GM21717 (cell line): ENCODE results near the gene TGFBI.
A peak's percentile ranks its signal among the peaks of the same experiment; 100 is the strongest.

Source experiments
- ATAC-seq: cut with Tn5 transposase; IDR thresholded peaks from one replicate; pipeline ENCODE4 v1.9.1; 2021; ENCODE audit warnings: mild to moderate bottlenecking, moderate library complexity; ENCODE audit not compliant: unreplicated experiment

Gene TGFBI

DNA sequence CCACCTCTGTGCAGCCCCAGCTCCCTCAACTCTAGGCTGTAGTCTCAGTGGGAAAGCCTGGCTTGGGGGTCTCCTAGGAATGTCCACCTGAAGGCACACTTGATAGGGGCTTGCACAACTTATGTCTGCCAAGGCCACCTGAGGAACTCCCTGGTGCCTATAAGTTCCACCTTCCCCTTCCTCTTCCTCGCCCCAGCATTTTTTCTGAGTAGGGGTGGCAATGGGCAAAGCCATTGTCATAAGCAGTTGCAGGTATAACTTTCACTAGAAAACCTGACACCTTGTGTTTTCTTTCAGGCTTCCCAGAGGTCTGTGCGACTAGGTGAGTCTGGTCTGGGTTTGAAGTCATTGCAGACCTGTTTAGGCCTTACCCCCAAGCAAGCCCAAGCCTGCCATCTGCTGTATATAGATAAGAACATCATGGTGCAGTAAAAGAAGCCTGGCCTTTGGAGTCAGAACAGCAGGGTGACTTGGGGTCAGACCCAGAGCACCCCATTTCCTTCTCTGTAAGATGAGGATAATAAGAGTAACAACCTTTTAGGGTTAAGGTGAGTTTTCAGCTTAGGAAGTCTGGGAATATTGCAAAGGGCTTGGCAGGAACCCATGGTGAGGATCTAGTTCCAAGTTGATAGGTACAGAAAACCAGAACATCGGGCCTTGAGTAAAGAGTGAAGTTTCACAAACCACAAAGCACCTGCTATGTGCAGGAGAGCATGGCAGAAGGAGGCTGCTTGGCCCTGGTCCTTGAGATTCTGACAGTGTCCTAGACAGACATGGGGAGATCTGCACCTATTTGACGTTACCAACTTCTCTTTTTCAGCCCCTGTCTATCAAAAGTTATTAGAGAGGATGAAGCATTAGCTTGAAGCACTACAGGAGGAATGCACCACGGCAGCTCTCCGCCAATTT lies 33.8 kb downstream of the TGFBI start:
- no peak for ATAC-seq

DNA sequence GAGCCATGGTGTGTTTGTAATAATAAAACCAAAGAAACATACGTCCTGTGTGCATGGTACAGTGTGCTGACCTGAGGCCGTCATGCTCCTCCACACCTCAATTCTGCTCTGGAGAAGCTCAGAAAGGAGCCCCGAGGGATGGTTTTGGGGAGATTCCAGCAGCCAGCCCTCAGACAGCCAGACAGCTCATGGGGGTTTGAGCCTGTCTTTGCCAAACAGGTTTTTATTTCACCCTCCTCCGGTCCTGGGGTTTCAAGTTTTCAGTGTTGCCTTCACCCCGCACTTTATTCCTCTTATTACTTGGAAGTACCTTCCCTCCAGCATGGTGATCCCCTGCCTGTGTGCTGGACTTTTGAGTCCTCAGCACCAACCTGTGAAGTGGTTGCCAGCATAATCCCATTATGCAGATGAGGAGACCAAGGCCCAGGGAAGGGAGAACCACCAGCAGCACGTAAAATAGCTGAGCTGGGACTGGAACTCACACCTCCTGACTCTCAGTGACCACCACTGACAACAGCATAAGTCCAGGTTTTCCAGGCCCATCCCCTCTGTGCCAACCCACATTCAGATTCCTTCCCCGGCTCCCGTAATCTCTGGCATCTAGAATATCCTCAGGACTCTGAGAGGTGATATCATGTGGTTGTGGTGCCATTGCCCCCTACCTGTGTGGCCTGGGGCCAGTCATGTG lies 35.1 kb downstream of the TGFBI start:
- ATAC-seq = no peak

DNA sequence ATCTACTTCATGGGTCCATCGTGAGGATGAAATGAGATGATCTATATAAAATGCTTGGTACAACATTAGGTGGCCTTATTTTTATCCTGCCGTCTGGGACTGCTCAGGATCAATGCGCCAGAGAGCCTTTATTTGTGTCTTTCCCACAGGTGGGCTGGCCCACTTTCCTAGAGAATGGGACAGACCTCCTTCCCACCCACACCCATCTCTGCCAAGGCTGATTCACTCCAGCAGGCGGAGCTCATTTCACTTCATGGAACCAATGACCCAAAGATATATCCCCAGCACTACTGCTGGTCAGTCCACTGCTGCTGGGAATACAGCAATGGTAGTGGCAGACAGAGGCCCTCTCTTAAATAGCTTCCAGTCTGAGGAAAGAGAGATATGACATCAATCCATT lies 35.7 kb downstream of the TGFBI start:
- ATAC-seq = no peak

DNA sequence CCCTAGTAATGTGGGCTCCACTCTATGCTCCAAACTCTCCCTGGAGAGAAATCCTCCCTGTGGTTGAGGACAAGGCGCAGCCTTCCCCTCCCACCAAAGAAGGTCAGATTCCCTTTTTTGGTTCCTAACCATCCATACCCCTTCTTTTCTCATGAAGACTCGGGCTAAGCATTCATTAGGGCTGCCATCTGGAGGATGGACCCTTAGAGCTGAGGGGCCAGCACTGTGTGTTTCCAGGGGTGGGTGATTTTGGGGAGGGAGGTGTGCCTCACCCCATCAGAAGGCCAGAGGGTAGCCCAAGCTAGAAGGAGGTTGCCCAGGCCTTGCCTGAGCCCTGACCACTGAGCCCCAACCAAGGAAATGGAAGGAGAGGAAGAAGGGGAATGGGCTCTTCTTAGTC lies 36.8 kb downstream of the TGFBI start:
- no peak for ATAC-seq

DNA sequence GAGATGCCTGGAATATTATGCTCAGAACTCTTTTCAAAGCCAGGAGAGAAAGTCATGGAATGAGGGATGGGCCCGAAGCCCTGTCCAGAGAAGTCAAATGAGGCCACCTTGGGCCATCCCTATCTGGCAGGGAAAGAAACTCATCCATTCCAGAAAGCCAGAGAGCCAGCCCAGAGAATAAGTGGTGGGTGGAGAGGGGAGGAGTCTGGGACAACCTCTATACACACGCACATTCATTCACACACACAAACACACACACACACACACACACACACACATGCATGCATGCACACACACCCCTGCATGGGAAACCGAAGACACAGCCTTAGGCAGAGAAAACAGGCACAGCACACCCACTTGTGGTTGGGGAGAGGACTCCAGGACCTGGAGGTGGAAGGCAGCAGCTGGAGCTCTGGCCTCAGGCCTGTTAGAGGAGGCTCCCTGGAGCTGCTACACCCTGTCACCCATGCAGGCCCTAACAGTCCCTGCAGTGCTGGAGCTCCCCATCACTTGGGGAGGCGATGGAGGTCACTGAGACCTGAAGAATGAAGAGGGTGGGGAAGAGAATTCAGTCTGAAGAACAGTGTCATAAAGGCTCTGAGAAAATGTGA lies 38.0 kb downstream of the TGFBI start:
- ATAC-seq = no peak

DNA sequence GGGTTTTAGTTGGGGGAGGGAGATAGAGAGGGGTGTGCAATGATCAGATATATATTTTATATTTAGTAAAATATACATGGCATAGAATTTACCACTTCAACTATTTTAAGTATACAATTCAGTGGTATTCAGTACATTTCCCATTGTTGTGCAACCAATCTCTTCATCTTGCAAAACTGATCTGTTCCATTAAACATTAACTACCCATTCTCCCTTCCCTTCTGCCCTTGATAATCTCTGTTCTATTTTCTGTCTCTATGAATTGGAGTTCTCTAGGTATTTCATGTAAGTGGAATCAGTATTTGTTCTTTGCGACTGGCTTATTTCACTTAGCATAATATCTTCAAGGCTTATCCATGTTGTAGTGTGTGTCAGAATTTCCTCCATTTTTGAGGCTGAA lies 38.6 kb downstream of the TGFBI start:
- no peak for ATAC-seq

DNA sequence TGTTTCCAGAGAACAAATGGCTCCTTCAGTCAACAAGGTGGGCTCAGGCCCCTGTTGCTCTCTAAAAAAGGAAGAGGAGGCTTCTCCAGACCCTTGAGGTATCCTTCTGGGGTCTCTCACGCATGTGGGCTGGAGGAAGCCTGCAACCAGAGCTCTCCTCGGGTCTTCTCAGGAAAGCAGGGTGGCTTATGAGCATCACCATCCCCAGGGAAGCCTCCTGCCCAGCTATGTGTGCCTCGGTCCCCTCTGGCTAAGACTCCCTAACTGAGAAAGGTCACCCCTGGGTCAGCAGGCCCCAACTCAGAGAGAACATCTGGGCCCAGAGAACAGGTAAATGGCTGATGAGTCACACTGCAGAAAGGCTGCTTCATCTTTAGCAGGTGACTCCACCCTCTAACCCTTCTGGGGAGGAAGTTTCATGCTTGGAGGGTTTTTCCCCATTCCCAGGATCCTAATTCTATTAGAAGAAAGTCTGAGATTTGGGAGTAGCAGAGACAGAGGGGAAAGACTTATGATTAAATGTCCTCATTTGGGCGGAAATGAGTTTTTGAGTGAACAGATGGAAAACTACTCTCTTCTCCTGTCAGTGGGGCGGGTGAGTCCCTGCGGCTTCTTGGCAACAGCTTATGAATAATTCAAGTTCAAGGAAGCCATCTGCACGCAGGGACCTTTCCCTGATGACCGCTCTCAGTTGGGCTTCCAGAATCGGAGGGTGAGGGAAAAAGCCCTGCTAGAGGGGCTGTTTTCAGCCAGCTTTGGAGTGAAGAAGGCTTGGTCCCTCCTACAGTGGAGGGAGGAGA lies 41.9 kb downstream of the TGFBI start:
- ATAC-seq = no peak

DNA sequence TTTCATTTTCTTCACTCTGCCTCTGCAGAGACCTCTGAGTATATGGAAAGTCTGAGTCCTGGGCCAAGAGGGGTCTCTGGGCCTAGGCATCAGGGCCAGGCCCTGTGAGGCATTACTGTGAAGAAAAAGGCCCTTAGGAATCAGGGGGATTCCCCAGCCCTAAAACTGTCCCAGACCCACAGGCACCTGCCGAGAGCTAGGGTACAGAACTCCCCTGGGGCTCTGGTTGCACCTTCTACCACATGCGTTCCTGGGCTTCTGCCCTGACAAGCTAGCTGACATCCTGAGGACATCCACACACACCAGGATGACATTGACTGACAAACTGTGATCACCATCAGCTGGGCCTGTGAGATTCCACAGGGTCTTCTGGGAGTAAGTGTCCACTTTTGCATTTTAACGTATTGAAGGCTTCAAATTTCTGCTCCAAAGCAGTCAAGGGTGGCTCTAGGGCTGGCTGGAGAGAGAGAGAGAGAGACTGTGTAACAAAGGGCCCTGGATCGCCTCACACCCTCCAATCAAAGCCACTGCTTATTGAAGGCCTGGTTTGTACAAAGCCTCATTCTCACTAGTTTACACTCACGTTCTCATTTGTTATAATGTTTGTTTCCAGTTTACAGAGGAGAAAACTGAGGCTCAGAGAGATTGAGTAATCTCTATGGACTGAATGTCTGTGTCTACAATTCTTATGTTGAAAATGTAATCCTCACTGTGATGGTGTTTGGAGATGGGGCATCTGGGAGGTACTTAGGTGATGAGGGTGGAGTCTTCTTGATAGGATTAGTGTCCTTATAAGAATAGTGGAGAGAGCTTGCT lies 45.1 kb downstream of the TGFBI start:
- peak; percentile 79 for ATAC-seq

DNA sequence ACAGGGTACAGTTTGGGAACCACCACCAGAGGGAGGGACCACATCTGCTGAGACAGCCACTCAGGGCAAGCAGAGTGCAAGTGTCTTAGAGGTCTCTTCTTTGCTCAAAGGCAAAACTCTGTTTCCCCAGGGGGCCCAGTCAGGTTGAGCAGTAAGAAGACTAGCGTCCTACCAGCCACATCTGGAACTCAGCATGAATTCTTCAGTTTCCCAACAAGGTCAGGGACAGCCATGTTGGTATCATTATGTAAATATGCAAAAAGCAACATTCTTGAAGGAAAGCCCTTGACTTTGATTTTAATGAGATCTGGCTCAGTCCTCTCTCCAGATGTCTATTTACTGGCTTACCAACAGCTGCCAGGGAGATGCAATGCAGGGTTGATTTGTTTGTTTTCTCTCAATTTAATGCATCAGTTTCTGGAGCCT lies 46.7 kb downstream of the TGFBI start:
- ATAC-seq = no peak

DNA sequence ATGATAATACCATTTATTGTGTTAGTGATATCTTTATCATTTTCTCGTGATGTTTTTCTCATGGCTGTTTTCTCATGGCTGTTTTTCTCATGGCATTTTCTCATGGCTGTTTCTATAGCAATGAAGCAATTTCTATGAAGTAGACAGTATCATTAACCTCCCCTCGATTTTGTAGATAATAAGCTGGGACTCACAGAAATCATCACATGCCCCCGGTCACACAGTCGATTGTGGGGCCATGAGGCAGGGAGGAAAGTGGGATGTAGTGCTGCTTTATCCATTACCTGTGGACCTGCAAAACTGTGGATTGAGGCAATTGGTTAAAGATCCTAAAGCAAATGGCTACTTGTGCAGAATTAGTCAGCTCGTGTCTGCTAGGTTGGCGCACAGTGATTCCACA lies 47.3 kb downstream of the TGFBI start:
- no peak for ATAC-seq

DNA sequence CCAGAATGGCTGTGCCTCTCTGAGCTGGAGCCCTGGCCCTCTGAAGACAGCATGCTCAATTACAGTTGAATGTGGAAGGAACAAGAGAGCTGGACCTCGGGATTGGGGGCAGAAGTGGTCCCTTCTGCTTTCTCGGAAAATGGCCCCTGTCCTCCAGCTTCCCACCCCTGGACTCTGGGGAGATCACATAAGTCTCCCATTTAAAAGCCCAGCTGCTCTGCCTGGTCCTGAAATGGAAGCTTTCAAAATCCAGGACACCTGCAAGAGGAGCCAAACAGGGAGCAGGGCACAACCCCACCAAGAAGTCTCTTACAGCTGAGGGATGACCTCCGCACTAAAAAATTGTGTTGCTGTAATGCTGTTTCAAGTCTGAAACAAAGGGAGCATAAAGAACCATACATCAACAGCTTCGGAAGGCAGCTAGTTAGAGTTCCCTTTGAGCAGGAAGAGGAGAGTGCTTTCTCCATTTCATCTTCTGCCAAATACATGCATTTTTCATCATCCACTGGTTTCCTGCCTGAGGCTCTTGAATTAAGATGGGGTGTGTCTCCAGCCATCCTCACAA lies 48.2 kb downstream of the TGFBI start:
- ATAC-seq = no peak

DNA sequence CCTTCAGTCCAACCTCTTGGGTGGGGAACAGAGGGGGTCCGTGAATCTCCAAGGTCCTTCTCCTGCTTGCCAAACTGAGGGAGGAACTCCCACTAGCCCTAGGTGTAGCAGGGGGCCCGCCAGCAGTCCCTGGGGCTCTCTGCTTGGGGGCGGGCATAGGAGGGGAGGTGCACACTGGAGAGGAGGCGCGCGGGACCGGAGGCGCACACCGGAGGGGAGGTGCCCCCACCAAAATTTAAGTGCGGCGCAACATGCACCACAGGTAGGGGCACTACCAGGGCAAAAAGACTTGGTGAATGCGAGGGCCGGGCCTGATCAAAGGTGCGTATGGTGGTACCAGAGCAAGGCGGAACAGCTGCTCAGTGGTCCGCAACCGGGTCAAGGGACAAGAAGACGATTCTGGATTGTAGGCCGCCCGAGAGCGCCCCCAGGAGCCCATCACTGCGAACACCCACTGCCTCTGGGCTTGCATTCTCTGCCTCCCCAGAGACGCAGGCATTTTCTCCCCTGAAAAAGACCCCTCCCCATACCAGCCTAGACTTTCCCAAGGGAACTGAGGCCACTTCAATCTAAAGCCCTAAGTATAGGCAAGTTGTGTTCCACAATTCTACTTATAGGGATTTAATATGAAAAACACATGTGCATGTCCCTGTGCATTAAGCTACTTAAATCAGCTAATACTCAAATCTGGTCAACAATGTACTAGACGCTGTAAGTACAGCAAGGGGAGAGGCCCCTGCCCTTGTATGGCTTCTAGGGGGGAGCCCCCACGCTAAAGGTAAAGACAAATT lies 50.6 kb downstream of the TGFBI start:
- ATAC-seq = no peak

DNA sequence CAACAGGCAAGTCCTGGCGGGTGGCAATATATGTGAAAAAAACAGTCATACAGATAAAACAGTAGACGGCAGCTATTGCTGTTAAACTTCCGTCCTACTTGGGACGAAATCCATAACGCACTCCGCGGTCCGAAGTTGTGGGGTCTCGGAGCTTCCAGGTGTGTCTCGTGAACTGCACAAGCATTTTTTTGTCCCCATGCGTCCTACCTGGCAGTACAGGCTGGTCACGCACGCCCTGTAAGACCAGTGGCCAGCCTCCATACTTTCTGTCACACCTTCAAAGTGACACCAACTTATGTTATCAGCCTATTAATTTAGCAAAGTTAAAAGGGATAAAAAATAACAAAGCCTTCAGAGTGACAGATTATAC lies 51.3 kb downstream of the TGFBI start:
- no peak for ATAC-seq

DNA sequence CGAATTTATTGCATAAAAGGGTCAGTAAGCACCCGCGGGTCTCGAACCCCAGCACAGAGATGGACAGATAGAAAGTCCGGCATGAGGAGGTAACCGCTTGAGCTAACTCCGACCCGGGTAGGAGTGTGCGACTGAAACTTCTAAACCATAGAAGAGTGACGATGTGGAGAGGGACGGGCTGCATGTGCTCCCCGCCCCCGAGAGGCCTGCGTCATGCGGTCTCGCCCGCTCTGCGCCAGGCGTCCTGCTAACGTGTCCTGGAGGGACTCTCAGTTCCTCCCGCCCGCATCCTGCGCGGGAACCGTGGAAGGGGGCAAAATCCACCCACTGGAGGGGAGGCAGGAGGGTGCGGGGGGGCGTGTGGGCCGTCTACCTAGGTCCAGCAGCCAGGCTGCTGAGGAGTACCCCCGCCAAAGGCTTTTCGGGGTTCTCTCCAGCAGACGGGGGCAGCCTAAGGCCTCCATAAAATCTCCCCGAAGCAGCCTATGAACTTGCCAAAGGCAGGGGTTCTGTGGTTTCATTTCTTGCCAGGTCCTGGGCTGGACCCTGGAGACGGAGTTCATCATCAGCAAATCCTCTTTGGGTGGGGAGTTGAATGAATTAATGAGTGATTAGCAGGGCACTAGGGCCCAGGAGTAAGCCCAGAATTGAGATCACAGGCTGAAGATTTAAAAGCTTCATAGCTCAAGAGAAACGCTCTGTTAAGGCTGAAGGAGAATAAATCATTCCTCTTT lies 51.9 kb downstream of the TGFBI start:
- ATAC-seq = peak; percentile 95

DNA sequence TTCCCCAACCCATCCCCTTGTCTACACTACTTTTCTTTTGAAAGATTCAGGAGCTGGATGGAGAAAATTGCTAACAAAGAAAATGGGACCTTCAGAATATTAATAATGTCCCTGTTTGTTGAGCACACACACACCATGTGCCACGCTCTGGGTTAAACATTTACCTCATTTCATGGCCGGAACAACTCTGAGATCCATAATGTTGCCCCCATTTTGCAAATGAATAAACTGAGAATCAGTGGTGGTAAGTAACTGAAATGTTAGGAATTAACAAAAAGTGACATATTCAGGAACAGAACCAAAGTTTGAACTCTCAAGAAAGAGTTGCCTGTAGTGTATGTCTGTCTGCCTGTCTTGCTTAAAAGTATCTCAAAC lies 52.4 kb downstream of the TGFBI start:
- ATAC-seq = no peak

DNA sequence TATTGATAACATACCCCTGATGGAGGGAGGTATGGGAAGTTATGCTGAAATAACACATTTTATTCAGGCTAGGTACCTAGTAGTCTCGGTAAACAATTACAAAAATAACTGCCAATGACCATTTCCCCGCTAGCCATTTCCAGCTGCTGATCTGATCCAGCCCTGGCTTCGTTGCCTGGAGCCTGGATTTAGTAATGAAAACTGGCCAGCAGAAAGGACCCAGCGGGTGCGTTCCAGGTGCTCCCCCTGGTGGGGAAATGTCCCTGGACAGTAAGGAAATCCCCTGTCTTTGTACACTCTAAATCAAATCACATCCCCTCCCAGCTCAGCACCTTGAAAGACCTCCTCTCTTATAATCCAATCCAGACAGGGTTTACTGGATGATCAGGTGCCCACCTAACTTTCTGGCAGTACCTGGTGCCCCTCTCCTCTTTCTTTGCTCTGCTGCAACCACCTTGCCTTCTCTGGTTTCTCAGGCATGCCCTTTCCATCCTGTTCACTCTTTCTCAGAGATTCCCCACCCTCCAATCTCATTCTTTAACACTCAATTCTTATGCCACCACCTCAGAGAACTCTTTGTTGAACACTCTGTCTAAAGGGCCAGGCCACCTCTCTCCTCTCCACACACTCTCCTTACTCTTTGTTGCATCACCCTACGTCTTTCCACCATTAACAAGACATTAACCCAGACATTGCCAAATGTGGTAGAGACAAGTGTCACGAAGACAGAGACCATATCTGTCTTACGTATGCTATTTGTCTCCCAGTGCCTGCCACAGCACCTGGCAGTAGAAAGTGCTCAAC lies 53.8 kb downstream of the TGFBI start:
- ATAC-seq = no peak

DNA sequence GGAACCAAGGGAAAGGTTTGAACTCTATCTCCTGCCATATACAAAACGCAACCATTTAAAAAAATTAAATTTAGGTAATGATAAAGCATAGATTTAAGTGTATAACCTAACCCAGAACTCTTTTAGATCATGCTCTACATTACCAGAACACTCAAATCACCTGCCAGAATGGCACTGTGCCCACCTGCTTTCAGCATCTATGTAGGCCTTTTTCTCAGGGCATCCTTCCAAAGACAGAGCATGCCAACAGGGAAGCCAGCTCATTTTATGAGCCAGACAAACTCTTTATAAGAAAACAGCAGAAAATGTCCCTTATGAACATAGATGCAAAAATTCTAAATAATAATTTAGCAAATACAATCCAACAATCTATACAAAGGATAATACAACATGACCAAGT lies 55.9 kb downstream of the TGFBI start:
- ATAC-seq = no peak
